Astrocyte (in vitro differentiated cells and primary cell): ENCODE measurements around the gene FES. TPM values are rescaled to one million over a fixed set of nuclear protein-coding genes. Genes with fewer than 3 reads are reported as not detected.

Source experiments
- DNase-seq: peaks from one replicate; pipeline ENCODE4 v3.0.0-alpha.2; 2010; ENCODE audit warnings: low read depth
- FAIRE-seq: peaks from 2 replicates; lab custom pipeline; 2011; peaks lifted over from hg19 to GRCh38; lab: Jason Lieb, UNC
- H2AFZ ChIP-seq: 2 replicates; pipeline ENCODE4 v1.6.0; 2012; ENCODE audit warnings: low read depth, low read length, inconsistent platforms
- H3K27ac ChIP-seq: 2 replicates; pipeline ENCODE4 v1.5.1; 2011; ENCODE audit warnings: low read depth, low read length, inconsistent platforms
- H3K27me3 ChIP-seq: 2 replicates; pipeline ENCODE4 v1.6.0; 2011; ENCODE audit warnings: low read length, inconsistent platforms; ENCODE audit not compliant: insufficient read depth
- H3K36me3 ChIP-seq: 2 replicates; pipeline ENCODE4 v1.5.1; 2011; ENCODE audit warnings: low read length, inconsistent platforms; ENCODE audit not compliant: insufficient read depth
- H3K4me1 ChIP-seq: 2 replicates; pipeline ENCODE4 v1.5.1; 2011; ENCODE audit warnings: low read length, inconsistent platforms; ENCODE audit not compliant: insufficient read depth
- H3K4me2 ChIP-seq: 2 replicates; pipeline ENCODE4 v1.6.0; 2012; ENCODE audit warnings: low read length, inconsistent platforms
- H3K4me3 ChIP-seq: 2 replicates; pipeline ENCODE4 v1.5.1; 2011; ENCODE audit warnings: low read depth, mild to moderate bottlenecking, low read length, inconsistent platforms; ENCODE audit not compliant: insufficient read depth
- H3K79me2 ChIP-seq: 2 replicates; pipeline ENCODE4 v1.6.0; 2012; ENCODE audit warnings: mild to moderate bottlenecking, low read length, inconsistent platforms; ENCODE audit not compliant: insufficient read depth
- H3K9ac ChIP-seq: 2 replicates; pipeline ENCODE4 v1.6.0; 2012; ENCODE audit warnings: mild to moderate bottlenecking, low read length, inconsistent platforms
- H3K9me3 ChIP-seq: 2 replicates; pipeline ENCODE4 v1.5.1; 2012; ENCODE audit warnings: low read depth, mild to moderate bottlenecking, low read length, inconsistent platforms; ENCODE audit not compliant: insufficient read depth
- H4K20me1 ChIP-seq: 2 replicates; pipeline ENCODE4 v1.6.0; 2012; ENCODE audit warnings: low read length, inconsistent platforms; ENCODE audit not compliant: insufficient read depth
- H3K27ac Mint-ChIP-seq: one replicate; pipeline ENCODE4 v1.8.0; 2021; ENCODE audit warnings: mild to moderate bottlenecking, mixed read lengths; ENCODE audit not compliant: unreplicated experiment
- H3K27me3 Mint-ChIP-seq: one replicate; pipeline ENCODE4 v1.8.0; 2021; ENCODE audit warnings: low read depth, mixed read lengths; ENCODE audit not compliant: unreplicated experiment
- H3K36me3 Mint-ChIP-seq: one replicate; pipeline ENCODE4 v1.8.0; 2021; ENCODE audit warnings: low read depth, mixed read lengths; ENCODE audit not compliant: unreplicated experiment
- H3K4me1 Mint-ChIP-seq: one replicate; pipeline ENCODE4 v1.8.0; 2021; ENCODE audit warnings: low read depth, mixed read lengths; ENCODE audit not compliant: unreplicated experiment
- H3K4me3 Mint-ChIP-seq: one replicate; pipeline ENCODE4 v1.8.0; 2021; ENCODE audit warnings: mild to moderate bottlenecking, moderate library complexity, mixed read lengths; ENCODE audit not compliant: unreplicated experiment
- H3K9me3 Mint-ChIP-seq: one replicate; pipeline ENCODE4 v1.8.0; 2021; ENCODE audit warnings: mild to moderate bottlenecking, mixed read lengths; ENCODE audit not compliant: unreplicated experiment
- EZH2 ChIP-seq: IDR thresholded peaks from 2 replicates; pipeline ENCODE4 v1.6.1; 2012; ENCODE audit warnings: mild to moderate bottlenecking, low read length, inconsistent platforms; ENCODE audit not compliant: insufficient read depth
- total RNA-seq: library from RNA; stranded (reverse); gene quantifications from 2 replicates; pipeline ENCODE4 v1.2.1, GENCODE V29; 2021
- TF ChIP-seq, protein P1 (sequence below): IDR thresholded peaks from 2 replicates; pipeline ENCODE4 v1.5.1; 2011; ENCODE audit warnings: low read depth, mild to moderate bottlenecking, inconsistent platforms, low read length, moderate library complexity; ENCODE audit not compliant: insufficient read depth

The FES gene
- total RNA-seq, 1 donor from 2014 or later, result 7.2 TPM

GRCh38 chr15:90889313-90889730, 5.0 kb downstream of the FES start:
- no peaks in the 10 kb centered on the region for H3K4me1 Mint-ChIP-seq
- H3K27ac ChIP-seq, result no peak overlapping the region
- H3K36me3 ChIP-seq, result no peaks in the 10 kb centered on the region
- no peaks in the 10 kb centered on the region for H3K79me2 ChIP-seq
- H3K4me1 ChIP-seq, result peaks cover 13% of the 10 kb centered on the region
- TF ChIP-seq EZH2, result no peak
- TF ChIP-seq, protein P1, sequence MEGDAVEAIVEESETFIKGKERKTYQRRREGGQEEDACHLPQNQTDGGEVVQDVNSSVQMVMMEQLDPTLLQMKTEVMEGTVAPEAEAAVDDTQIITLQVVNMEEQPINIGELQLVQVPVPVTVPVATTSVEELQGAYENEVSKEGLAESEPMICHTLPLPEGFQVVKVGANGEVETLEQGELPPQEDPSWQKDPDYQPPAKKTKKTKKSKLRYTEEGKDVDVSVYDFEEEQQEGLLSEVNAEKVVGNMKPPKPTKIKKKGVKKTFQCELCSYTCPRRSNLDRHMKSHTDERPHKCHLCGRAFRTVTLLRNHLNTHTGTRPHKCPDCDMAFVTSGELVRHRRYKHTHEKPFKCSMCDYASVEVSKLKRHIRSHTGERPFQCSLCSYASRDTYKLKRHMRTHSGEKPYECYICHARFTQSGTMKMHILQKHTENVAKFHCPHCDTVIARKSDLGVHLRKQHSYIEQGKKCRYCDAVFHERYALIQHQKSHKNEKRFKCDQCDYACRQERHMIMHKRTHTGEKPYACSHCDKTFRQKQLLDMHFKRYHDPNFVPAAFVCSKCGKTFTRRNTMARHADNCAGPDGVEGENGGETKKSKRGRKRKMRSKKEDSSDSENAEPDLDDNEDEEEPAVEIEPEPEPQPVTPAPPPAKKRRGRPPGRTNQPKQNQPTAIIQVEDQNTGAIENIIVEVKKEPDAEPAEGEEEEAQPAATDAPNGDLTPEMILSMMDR, result no peak
- no peak overlapping the region for H3K4me3 ChIP-seq
- no peaks in the 10 kb centered on the region for H3K27me3 ChIP-seq
- no peaks in the 10 kb centered on the region for H3K9me3 Mint-ChIP-seq
- no peak for DNase-seq
- no peak overlapping the region for H3K4me2 ChIP-seq
- H3K27me3 Mint-ChIP-seq, result peaks cover 2% of the 10 kb centered on the region
- H3K36me3 Mint-ChIP-seq, result peaks cover 6% of the 10 kb centered on the region
- H3K4me3 Mint-ChIP-seq, result no peak overlapping the region
- no peak overlapping the region for H3K9ac ChIP-seq
- no peaks in the 10 kb centered on the region for H3K9me3 ChIP-seq
- H2AFZ ChIP-seq, result no peak overlapping the region
- no peak overlapping the region for H3K27ac Mint-ChIP-seq
- no peaks in the 10 kb centered on the region for H4K20me1 ChIP-seq
- no peak for FAIRE-seq

DNA sequence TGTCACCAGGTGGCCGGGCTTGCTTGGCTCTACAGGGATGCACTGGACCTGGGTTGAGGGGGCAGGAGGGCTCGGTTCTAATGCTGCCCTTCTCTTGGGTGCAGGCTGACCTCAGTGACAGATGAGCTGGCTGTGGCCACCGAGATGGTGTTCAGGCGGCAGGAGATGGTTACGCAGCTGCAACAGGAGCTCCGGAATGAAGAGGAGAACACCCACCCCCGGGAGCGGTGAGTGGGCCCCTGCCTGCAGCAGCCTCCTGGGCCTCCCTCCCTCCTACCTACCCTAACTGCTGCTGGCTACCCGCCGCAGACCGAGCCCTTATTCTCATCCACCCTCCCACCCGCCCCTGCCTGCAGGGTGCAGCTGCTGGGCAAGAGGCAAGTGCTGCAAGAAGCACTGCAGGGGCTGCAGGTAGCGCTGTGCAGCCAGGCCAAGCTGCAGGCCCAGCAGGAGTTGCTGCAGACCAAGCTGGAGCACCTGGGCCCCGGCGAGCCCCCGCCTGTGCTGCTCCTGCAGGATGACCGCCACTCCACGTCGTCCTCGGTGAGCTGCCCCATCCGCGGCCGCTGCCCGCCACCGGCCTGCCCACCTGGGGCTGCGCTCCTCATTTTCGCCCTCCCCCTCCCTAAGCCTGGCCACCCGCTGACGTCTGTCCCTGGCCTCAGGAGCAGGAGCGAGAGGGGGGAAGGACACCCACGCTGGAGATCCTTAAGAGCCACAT, 5.6 kb downstream of the FES start:
- Mint-ChIP-seq H3K27me3 (peaks cover 2% of the 10 kb centered on the region), H3K9me3 (no peaks in the 10 kb centered on the region), H3K27ac (no peak overlapping the region), H3K4me1 (no peaks in the 10 kb centered on the region), H3K4me3 (no peak overlapping the region), H3K36me3 (peaks cover 6% of the 10 kb centered on the region)
- H3K79me2 ChIP-seq, result no peaks in the 10 kb centered on the region
- DNase-seq (no peak), FAIRE-seq (no peak)
- H3K9me3 ChIP-seq, result no peaks in the 10 kb centered on the region
- no peaks in the 10 kb centered on the region for H4K20me1 ChIP-seq
- no peak overlapping the region for H2AFZ ChIP-seq
- no peaks in the 10 kb centered on the region for H3K27me3 ChIP-seq
- H3K27ac ChIP-seq, result no peak overlapping the region
- no peak overlapping the region for H3K4me2 ChIP-seq
- H3K36me3 ChIP-seq, result no peaks in the 10 kb centered on the region
- TF ChIP-seq, protein P1, result no peak
- no peak for TF ChIP-seq EZH2
- H3K4me1 ChIP-seq, result peaks cover 8% of the 10 kb centered on the region
- no peak overlapping the region for H3K4me3 ChIP-seq
- no peak overlapping the region for H3K9ac ChIP-seq

DNA sequence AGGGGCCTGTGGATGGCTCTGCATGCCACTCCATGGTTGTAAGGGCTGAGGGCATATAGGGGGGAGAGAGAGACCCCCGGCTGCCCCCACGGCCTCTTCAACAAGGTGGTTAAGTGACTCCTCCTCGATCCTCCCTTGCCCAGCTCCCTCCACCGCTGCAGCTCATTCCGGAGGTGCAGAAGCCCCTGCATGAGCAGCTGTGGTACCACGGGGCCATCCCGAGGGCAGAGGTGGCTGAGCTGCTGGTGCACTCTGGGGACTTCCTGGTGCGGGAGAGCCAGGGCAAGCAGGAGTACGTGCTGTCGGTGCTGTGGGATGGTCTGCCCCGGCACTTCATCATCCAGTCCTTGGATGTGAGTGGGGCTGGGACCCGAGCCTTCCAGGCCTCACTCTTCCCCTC, 6.5 kb downstream of the FES start:
- H3K36me3 ChIP-seq, result no peaks in the 10 kb centered on the region
- no peaks in the 10 kb centered on the region for H3K79me2 ChIP-seq
- FAIRE-seq (no peak), DNase-seq (no peak)
- H3K4me3 ChIP-seq, result no peak overlapping the region
- Mint-ChIP-seq H3K27ac (no peak overlapping the region), H3K9me3 (no peaks in the 10 kb centered on the region), H3K4me1 (no peaks in the 10 kb centered on the region), H3K36me3 (peaks cover 6% of the 10 kb centered on the region), H3K27me3 (peaks cover 2% of the 10 kb centered on the region), H3K4me3 (no peak overlapping the region)
- H3K27ac ChIP-seq, result no peak overlapping the region
- no peaks in the 10 kb centered on the region for H3K9me3 ChIP-seq
- no peak for TF ChIP-seq EZH2
- TF ChIP-seq, protein P1, result no peak
- no peaks in the 10 kb centered on the region for H4K20me1 ChIP-seq
- H2AFZ ChIP-seq, result no peak overlapping the region
- no peaks in the 10 kb centered on the region for H3K27me3 ChIP-seq
- H3K4me2 ChIP-seq, result no peak overlapping the region
- H3K9ac ChIP-seq, result no peak overlapping the region
- peaks cover 2% of the 10 kb centered on the region for H3K4me1 ChIP-seq
